Activated CD4-positive, alpha-beta T cell treated with anti-CD3 and anti-CD28 coated beads, Interleukin-2, amount 10 ng/mL, durations not matched to agents 7 days and 5 days (primary cell): ENCODE data around the gene SLC35F3. TPM values are rescaled to one million over a fixed set of nuclear protein-coding genes. Genes with fewer than 3 reads are reported as not detected.
A peak's percentile ranks its signal among the peaks of the same experiment; 100 is the strongest.

Source experiments
- CTCF ChIA-PET: fragments of 350-600 bp; sonication (Branson Sonifier 250); formaldehyde crosslinking; loops from one replicate; lab custom pipeline; 2021; ENCODE audit warnings: antibody characterized with exemption; lab: Charles Lee
- POLR2A ChIA-PET: fragments of 350-600 bp; sonication (Branson Sonifier 250); formaldehyde crosslinking; loops from one replicate; lab custom pipeline; 2021; ENCODE audit warnings: antibody characterized with exemption; lab: Charles Lee
- DNase-seq: peaks from one replicate; pipeline ENCODE4 v3.0.0-alpha.2; 2020
- H3K27ac Mint-ChIP-seq: one replicate; pipeline ENCODE4 v1.8.0; 2021; ENCODE audit warnings: mild to moderate bottlenecking, moderate library complexity, mixed read lengths
- H3K27me3 Mint-ChIP-seq: one replicate; pipeline ENCODE4 v1.8.0; 2021; ENCODE audit warnings: mixed read lengths
- H3K36me3 Mint-ChIP-seq: one replicate; pipeline ENCODE4 v1.8.0; 2021; ENCODE audit warnings: low read depth, mixed read lengths
- H3K4me1 Mint-ChIP-seq: one replicate; pipeline ENCODE4 v1.8.0; 2021; ENCODE audit warnings: mixed read lengths
- H3K4me3 Mint-ChIP-seq: one replicate; pipeline ENCODE4 v1.8.0; 2021; ENCODE audit warnings: mild to moderate bottlenecking, moderate library complexity, mixed read lengths
- H3K9me3 Mint-ChIP-seq: one replicate; pipeline ENCODE4 v1.8.0; 2021; ENCODE audit warnings: mixed read lengths
- microRNA-seq: library from miRNA; unstranded; fragments of <30 nt; microRNA quantifications from one replicate; pipeline ENCODE4 v1.2.0, GENCODE V29; 2021; ENCODE audit warnings: borderline microRNAs expressed, borderline replicate concordance
- total RNA-seq, 2 experiments: library from RNA; stranded (reverse); gene quantifications; one replicate each; pipeline ENCODE4 v1.2.3, GENCODE V29; 2021

The SLC35F3 gene
- total RNA-seq, 2 experiments from 2014 or later, result 5.9 to 6.5 TPM

DNA sequence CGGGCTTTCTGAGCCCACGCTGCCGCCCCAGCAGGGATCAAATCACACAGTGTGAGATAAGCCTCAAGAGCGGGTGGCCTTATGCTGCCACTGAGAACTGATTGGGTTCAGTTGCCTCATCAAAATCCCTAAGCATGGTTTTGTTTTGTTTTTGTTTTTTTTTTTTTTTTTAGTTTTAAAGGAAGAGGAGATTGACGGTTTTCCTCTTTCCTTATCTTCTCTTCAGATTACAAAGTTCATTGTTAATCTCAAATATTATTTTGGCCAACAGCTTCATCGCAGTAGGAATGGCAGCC is 469.4 kb downstream of the SLC35F3 start:
- Mint-ChIP-seq H3K4me3 (peak overlapping the region; percentile 98), H3K4me1 (peaks cover 50% of the 10 kb centered on the region), H3K9me3 (peaks cover 2% of the 10 kb centered on the region), H3K27ac (peak overlapping the region; percentile 99), H3K36me3 (peaks cover 45% of the 10 kb centered on the region), H3K27me3 (no peaks in the 10 kb centered on the region)
- POLR2A ChIA-PET, result interaction anchor here (0.6 kb wide), 2 partner anchors 24 to 165 kb away, joined by 3 to 4 read pairs; no protein-coding TSS in a partner anchor
- no peak for DNase-seq
- CTCF ChIA-PET, result interaction anchor here (0.8 to 1.8 kb wide), 9 partner anchors 10 to 179 kb away, joined by 3 to 9 read pairs (median 3); no protein-coding TSS in a partner anchor

Small RNA genes within 50 kb of the gene (microRNA-seq; reads per million reads assigned to microRNA genes)
- gene MIR4671, result 6.3 reads per million, percentile 33 among the genes with 10 or more reads in this experiment
